Measurements from ENCODE around the gene COMMD3.

The COMMD3 gene

DNA sequence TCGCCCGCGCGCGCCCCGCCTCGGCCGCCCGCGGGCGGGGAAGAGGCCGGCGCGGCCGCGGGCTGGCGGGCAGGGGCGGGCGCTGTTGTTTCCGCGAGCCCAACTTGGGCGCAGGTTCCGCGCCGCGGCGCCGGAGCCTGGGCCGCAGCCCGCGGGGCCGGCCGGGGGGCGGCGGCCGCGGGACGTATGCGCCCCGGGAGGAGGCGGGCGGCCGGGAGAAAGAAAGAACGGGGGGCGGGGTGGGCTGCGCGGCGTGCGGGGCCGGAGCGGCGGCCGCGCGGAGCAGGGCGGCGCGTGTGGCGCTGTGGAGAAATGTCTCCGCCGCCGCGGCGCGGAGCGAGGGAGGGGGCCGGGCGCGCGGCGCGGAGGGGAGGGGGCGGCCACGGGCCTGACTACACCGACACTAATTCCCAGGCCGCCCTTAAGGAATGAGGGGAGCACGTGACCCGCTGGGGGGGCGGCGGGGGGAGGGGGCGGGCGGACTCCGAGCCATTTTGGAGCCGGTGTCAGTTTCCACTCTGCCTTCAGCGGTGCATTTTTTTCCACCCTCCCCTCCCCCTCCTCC lies 4.5 kb downstream of the COMMD3 start, which contains the start of gene BMI1:
Gene BMI1, plus strand, starts transcription at position 509 of the 565 bp plus-strand sequence. CDS start 5,351 bp downstream, outside the sequence.
- peak; percentile 68 for DNase-seq

DNA sequence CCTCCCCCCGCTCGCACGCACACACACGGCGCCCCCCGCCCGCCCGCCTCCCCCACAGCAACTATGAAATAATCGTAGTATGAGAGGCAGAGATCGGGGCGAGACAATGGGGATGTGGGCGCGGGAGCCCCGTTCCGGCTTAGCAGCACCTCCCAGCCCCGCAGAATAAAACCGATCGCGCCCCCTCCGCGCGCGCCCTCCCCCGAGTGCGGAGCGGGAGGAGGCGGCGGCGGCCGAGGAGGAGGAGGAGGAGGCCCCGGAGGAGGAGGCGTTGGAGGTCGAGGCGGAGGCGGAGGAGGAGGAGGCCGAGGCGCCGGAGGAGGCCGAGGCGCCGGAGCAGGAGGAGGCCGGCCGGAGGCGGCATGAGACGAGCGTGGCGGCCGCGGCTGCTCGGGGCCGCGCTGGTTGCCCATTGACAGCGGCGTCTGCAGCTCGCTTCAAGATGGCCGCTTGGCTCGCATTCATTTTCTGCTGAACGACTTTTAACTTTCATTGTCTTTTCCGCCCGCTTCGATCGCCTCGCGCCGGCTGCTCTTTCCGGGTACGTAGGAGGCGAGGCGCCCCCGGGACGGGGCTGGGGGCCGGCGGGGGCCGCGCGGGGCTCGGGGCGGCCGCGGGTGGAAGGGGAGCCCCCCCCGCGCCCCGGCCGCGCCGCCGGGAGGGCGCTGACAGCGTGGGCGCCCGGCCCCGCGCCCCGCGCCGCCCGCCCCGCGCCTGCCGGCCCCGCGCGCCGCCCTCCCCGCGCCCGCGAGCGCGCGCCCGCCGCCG lies 5.2 kb downstream of the COMMD3 start:
- peak; percentile 70 for DNase-seq

GRCh38 chr10:22321924-22322640 lies 5.9 kb downstream of the COMMD3 start:
- peak; percentile 40 for DNase-seq

DNA sequence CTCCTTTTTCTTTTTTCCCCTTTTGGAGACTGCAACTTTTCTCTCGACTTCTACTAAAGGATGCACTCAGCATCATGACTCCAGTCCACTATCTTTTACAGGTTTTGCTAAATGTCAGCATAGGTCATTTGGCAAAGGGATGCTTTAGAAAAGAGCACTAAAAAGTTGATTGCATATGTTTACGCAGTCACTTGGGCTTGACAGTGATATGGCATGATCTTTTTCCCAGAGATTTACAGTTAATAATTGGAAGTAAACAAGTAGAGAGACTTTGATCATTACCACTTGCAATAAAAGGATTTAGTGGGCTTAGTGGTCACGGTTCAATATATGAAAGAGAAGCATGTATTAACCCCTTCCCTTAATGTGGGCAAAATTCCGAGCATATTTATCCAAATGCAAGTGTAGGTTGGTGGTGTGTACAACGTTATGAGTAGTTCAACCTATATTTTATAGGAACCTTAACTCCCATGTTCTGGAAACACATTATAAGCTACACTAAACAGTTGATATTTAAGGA lies 6.5 kb downstream of the COMMD3 start:
- DNase-seq, result no peak

GRCh38 chr10:22323538-22324305 lies 7.5 kb downstream of the COMMD3 start:
- DNase-seq, result no peak

DNA sequence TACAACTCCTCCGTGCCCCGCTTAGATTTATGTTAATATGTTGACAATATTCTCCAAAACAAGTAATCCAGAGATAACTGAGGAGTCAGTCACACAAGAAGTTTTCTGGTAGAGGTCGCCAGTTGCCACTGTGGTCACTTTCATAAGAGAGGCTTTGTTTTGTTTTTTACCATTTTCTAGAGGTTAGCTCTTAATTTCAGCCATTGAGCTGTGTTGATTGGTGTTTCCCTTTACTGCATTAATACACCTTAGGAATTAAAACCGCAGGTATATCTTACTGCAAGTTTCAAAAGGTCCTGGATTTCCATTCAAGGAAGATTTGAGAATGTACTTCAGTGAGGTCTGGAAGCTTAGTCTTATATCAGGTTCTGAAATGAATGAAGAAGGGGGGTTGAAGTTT lies 8.2 kb downstream of the COMMD3 start:
- DNase-seq, result no peak

- DNase-seq, result no peak
Measured at GRCh38 chr10:22324893-22325271, 8.7 kb downstream of the COMMD3 start.

DNA sequence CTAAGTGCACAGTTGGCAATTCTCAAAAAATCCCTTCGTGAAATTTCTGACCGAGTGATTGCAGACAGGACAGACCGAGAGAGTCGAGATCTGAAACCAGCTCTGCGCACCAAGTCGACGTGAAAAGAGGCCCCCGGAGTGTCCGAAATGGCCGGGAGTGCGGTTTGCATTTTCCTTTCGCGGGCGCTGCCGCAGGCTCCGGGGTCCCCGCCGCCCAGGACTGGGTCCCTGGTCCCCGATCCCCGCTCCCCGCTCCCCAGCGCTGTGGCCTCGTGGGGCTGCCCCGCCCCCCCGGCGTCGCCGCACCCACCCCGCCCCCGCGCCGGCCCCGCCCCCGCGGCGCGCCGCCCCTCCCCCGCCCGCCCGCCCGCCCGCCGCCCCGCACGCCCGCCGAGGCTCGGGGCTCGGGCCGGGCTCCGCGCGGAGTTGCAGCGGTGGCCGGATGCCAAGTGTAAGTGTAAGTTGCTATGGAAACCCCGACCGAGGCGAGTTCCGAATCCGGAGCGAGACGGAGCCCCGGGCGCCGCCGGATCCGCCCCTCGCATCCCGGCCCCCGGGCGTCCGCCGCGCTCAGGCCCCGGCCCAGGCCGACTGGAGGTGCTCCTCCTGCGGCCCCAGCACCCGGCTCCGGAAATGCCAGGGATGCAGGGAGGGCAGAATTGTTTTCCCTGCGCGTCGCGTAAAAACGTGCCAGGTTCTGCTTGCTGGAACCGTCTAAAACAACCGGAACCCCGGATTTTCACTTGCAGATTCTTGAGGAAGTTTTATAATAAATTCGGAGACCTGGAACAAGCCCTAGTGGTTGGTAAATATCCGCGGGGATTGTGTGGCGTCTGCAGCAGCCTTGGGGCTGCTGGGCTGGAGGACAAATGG lies 9.3 kb downstream of the COMMD3 start:
- peak; percentile 64 for DNase-seq

DNA sequence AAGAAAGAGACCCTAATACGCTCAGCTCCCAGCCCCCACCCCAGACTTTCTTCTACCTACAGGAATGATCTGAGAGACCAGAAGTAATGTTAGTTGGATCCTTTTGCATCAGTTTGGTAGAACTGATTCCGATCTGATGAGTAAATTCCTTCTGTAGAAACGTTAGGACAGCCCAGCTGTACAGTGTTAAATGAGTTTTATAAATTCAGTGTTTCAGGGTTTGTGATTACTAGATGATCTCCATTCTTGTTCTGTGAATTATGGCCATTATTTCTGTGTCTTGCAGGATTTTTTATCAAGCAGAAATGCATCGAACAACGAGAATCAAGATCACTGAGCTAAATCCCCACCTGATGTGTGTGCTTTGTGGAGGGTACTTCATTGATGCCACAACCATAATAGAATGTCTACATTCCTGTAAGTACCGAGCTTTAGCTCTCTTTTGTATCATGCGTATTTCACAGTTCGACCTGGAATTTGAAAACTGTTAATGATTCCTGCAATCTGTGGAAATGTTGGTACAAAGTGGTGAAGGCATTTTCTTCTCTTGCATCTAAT lies 10.0 kb downstream of the COMMD3 start:
- DNase-seq, result no peak

DNA sequence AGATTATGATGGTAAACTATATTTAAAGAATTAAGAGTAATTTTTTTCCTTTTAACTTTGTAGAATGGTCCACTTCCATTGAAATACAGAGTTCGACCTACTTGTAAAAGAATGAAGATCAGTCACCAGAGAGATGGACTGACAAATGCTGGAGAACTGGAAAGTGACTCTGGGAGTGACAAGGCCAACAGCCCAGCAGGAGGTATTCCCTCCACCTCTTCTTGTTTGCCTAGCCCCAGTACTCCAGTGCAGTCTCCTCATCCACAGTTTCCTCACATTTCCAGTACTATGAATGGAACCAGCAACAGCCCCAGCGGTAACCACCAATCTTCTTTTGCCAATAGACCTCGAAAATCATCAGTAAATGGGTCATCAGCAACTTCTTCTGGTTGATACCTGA lies 13.0 kb downstream of the COMMD3 start:
- no peak for DNase-seq

DNA sequence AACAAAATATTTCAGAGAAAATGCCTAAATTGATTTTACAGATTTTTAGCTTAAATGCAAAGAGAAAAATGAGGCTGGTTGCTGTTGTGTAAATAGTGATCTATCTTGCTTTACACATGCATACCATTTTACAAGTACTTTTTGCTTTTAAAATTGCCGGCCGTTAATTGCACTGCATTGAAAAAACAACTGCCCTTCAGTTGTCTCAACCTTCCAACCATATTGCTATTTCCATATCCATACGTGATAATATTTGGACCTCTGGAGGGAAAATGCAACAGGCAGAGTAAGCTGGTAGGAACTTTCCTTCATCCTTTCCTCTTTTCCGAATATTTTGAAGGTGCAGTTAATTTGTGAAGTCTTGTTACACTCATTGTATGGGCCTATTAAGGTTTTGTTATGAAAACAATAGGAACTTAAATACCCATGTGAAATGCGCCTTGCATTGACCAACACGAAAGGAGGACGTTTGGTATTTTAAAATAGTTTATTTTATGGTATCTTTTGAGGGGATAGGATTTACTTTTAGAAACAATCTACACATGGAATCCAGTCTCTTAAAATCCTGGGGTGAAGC lies 16.0 kb downstream of the COMMD3 start:
- DNase-seq, result no peak

GRCh38 chr10:22333167-22333974 lies 17.2 kb downstream of the COMMD3 start:
- DNase-seq, result no peak

- no peak for DNase-seq
Measured at GRCh38 chr10:22333975-22334282, 17.7 kb downstream of the COMMD3 start.

GRCh38 chr10:22334414-22335172 lies 18.4 kb downstream of the COMMD3 start:
- DNase-seq, result no peak

GRCh38 chr10:22335173-22335933 lies 19.2 kb downstream of the COMMD3 start:
- peak; percentile 59 for DNase-seq

DNA sequence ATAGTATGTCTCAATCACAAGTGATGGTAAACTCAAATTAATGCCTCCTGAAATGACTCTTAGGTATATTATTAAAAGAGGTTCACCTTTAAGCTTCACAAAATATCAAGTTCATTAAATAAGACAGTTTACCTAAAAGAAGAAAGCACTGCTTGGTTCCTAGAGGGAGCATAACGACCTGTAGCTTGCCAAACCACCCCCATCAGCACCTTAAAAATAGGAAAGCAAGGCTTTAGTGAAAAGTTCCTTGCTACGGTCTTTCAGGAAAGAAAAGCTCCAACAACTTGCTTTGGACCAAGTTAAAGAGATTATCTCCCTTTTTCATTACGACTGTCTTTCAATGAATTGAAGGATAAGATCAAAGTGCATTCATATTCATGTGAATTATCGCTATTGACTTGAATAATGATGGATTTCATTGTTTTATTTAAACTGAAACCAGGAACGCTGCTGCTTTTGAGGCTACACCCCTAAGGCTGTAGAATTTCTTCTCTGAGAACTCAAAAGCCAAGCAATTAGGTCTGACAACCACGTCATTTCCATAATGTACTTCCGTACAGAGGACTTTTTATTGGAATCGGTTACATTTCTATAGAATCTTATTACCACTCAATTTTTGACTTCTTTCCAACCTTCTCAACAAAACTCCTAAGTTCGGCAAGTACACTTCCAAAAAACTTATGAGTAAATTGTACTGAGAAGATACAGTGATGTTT lies 22.2 kb downstream of the COMMD3 start:
- DNase-seq, result no peak

DNA sequence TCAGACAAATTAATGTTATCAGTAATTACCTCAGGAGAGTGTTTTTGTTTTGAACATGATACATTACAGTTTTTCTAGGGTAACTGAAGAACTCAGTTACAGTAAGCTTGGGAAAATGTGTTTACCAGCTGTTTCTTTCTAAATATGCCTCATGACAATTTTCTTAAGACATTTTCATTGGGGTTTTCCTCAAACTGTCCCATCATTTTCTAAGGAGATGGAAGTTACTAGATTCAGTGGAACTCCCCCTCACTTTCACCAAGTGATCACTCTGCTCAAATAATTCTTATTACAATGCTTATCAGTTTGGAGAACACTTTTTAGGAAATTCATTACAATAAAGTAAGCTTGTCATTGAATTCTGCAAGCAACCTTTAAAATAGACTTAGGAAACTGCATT lies 22.7 kb downstream of the COMMD3 start:
- no peak for DNase-seq

DNA sequence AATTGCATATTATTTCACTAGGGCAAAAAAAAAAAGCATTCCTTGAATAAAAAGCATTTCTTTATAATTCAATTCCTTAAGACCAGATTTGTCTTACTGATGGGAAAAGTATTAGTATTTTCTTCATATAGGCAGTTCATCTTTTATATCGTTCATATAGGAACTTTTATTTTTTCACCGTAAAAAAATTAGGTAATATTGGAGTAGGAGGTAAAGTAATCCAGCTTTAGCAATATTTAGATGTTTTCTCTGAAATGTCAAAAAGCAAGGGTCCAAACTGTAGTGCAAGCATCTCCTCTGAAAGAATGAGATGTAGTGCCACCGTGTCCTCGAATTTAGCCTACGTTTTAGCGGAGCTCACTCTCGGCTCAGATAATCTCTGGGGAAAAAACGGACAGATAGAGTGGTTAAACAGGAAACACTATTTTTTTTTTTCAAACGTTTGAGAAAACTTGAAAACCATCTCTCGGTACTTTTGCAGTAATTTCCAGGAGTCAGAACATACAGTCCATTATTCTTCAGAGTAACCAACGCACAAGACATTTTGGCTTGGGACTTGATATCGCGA lies 23.7 kb downstream of the COMMD3 start:
- DNase-seq, result no peak
